Karpas-422 (cell line): ENCODE measurements around the gene ATN1. TPM values are rescaled to one million over a fixed set of nuclear protein-coding genes. Genes with fewer than 3 reads are reported as not detected.

ENCODE experiments used
- DNase-seq: peaks from one replicate; pipeline ENCODE4 v3.0.0-alpha.2; 2015
- H2AFZ ChIP-seq: fragments of 200-600 bp; sonication (generic); 2 replicates; pipeline ENCODE4 v1.6.1; 2014; ENCODE audit warnings: antibody characterized with exemption, low read length, mixed read lengths
- H3K27ac ChIP-seq: fragments of 200-600 bp; sonication (generic); 2 replicates; pipeline ENCODE4 v1.5.1; 2014; ENCODE audit warnings: mild to moderate bottlenecking, low read length, moderate library complexity
- H3K27me3 ChIP-seq: fragments of 200-600 bp; sonication (generic); 2 replicates; pipeline ENCODE4 v1.6.1; 2014; ENCODE audit warnings: low read length, mixed read lengths
- H3K36me3 ChIP-seq: fragments of 200-600 bp; sonication (generic); 2 replicates; pipeline ENCODE4 v1.6.1; 2014; ENCODE audit warnings: low read length, mixed read lengths; ENCODE audit not compliant: insufficient read depth
- H3K4me1 ChIP-seq: fragments of 200-600 bp; sonication (generic); 2 replicates; pipeline ENCODE4 v1.6.1; 2014; ENCODE audit warnings: mild to moderate bottlenecking, low read length, mixed read lengths
- H3K4me2 ChIP-seq: fragments of 200-600 bp; sonication (generic); 2 replicates; pipeline ENCODE4 v1.6.1; 2014; ENCODE audit warnings: low read length, low read depth, mild to moderate bottlenecking; ENCODE audit not compliant: poor library complexity, severe bottlenecking
- H3K4me3 ChIP-seq: fragments of 200-600 bp; sonication (generic); 2 replicates; pipeline ENCODE4 v1.5.1; 2014; ENCODE audit warnings: mild to moderate bottlenecking, antibody characterized with exemption, low read length, mixed read lengths
- H3K79me2 ChIP-seq: fragments of 200-600 bp; sonication (generic); 2 replicates; pipeline ENCODE4 v1.6.1; 2014; ENCODE audit warnings: mild to moderate bottlenecking, low read length, mixed read lengths
- H3K9ac ChIP-seq: fragments of 200-600 bp; sonication (generic); 2 replicates; pipeline ENCODE4 v1.6.0; 2014; ENCODE audit warnings: low read length
- H3K9me2 ChIP-seq: fragments of 200-600 bp; sonication (generic), shearing (Covaris generic); replicated peaks from 2 replicates; pipeline ENCODE4 v1.6.0; 2014; ENCODE audit warnings: mild to moderate bottlenecking, low read length, moderate library complexity; ENCODE audit not compliant: insufficient read depth
- H3K9me3 ChIP-seq: fragments of 300-700, 200-600 bp; sonication (generic); 2 replicates; pipeline ENCODE4 v1.6.1; 2014; ENCODE audit warnings: low read length, mixed read lengths
- H4K20me1 ChIP-seq: fragments of 200-600 bp; sonication (generic); 2 replicates; pipeline ENCODE4 v1.6.1; 2014; ENCODE audit warnings: mild to moderate bottlenecking, antibody characterized with exemption, low read length, low read depth; ENCODE audit not compliant: insufficient read depth
- total RNA-seq: library from RNA; depleted of rRNA; stranded (reverse); fragments of >200 nt; shearing (Covaris generic); gene quantifications from 2 replicates; pipeline ENCODE4 v1.2.3, GENCODE V29; 2014; ENCODE audit warnings: low replicate concordance

ATN1 gene
- total RNA-seq, 1 experiment from 2014 or later: 8.8 TPM

DNA sequence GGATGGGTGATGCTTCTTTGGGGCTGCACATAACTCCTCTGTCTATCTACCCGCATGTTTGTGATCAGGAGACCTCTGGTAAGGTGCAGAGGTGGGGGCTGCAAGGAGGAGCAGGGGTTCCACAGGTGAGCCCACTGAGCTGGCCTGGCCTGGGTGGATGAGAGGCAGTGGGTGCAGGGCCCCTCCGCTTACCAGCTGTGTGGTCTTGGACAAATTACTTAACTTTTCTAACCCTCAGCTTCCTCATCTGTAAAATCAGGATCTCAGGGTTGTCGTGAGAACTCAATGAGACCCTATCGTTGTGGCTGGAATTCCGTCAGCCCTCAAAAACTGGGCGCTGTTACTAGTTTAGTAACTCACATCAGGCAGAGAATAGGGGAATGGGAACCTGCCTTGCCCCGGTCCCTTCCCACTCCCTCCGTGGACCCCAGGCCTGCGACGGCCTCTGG is 30.9 kb downstream of the ATN1 start:
- Histone ChIP-seq H3K36me3 (peaks cover 27% of the 10 kb centered on the region; the same call in 1 of the 2 replicates), H3K9me3 (no peaks in the 10 kb centered on the region), H3K4me2 (peak overlapping the region; percentile 83), H3K9me2 (no peaks in the 10 kb centered on the region), H2AFZ (no peak overlapping the region), H3K9ac (peak overlapping the region; percentile 50), H3K27ac (peak overlapping the region; percentile 84), H3K4me1 (peaks cover 88% of the 10 kb centered on the region), H3K79me2 (peaks cover 8% of the 10 kb centered on the region; the same call in 1 of the 2 replicates), H4K20me1 (peaks cover 26% of the 10 kb centered on the region; the same call in 1 of the 2 replicates), H3K27me3 (no peaks in the 10 kb centered on the region), H3K4me3 (peak overlapping the region; percentile 43)
- no peak for DNase-seq

DNA sequence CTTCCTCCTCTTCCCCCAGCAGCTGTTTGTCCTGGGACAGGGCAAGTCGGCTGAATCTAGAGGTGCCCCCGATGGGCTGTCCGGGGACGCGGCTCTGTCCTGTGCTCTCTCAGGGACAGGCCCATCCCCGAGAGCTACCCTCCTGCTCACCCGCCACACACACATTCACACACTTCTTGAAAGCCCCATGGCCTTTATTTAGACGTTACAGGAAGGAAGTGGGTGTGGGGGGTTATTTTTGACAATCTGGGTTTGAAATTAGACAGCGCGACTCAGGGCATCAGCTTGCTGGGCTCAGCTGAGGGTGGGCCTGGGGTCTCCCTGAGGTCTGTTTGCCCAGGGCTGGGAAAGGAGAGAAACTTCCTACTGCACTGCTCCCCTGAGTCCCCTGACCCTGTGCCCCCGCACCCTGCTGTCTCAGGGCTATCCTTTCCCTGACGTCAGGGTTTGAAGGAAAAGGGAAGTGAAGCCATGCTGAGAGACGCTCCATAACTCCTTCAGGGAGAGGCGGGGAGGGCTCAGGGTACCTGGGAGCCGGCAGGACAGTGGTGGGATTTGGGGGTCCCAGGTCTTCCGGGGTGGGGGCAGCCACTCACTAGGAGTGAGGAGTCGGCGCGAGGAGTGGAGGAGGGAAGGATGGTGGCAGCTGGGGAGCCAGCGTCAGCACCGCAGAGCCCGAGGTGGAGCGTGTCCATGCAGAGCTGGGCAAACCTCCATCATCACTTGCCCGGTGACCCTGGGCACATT is 31.5 kb downstream of the ATN1 start:
- Histone ChIP-seq H4K20me1 (peaks cover 24% of the 10 kb centered on the region; the same call in 1 of the 2 replicates), H2AFZ (no peak overlapping the region), H3K4me2 (peak overlapping the region; percentile 83), H3K9ac (peak overlapping the region; percentile 50), H3K9me2 (no peaks in the 10 kb centered on the region), H3K27ac (peak overlapping the region; percentile 84), H3K36me3 (peaks cover 27% of the 10 kb centered on the region; the same call in 1 of the 2 replicates), H3K9me3 (no peaks in the 10 kb centered on the region), H3K79me2 (peaks cover 6% of the 10 kb centered on the region; the same call in 1 of the 2 replicates), H3K27me3 (no peaks in the 10 kb centered on the region), H3K4me3 (peak overlapping the region; percentile 43), H3K4me1 (peaks cover 82% of the 10 kb centered on the region)
- DNase-seq: peak; percentile 82

DNA sequence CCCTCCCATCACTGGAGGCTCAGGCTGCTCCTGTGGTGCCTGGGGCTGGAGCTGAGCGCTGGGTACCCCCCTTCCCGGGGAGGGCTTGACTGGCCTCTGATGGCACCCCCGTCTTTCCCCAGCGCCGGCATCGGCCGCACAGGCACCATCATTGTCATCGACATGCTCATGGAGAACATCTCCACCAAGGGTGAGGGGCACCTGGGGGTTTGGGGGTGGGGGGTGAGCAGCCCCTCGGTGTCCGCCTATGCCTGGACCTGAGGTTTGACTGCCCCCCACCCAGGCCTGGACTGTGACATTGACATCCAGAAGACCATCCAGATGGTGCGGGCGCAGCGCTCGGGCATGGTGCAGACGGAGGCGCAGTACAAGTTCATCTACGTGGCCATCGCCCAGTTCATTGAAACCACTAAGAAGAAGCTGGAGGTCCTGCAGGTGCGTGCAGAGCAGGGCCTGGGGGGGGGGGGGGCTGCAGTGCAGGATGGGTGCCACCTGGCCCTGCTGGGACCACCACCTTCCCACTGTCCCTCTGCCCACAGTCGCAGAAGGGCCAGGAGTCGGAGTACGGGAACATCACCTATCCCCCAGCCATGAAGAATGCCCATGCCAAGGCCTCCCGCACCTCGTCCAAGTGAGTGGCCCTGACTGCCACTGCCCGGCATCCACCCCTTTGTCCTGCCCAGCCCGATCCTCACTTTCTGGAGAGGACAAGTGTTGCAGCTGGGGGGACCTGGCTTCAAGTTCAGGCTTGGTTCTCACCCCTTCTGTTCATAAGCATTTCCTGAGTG is 32.2 kb downstream of the ATN1 start:
- peak overlapping the region; percentile 84 for H3K27ac ChIP-seq
- H2AFZ ChIP-seq: no peak overlapping the region
- H3K9me2 ChIP-seq: no peaks in the 10 kb centered on the region
- peak overlapping the region; percentile 50 for H3K9ac ChIP-seq
- no peaks in the 10 kb centered on the region for H3K9me3 ChIP-seq
- H4K20me1 ChIP-seq: peaks cover 16% of the 10 kb centered on the region; the same call in 1 of the 2 replicates
- H3K4me1 ChIP-seq: peaks cover 82% of the 10 kb centered on the region
- no peak overlapping the region for H3K4me3 ChIP-seq
- no peaks in the 10 kb centered on the region for H3K79me2 ChIP-seq
- no peak for DNase-seq
- no peaks in the 10 kb centered on the region for H3K27me3 ChIP-seq
- H3K36me3 ChIP-seq: peaks cover 23% of the 10 kb centered on the region; the same call in 1 of the 2 replicates
- H3K4me2 ChIP-seq: peak overlapping the region; percentile 83

DNA sequence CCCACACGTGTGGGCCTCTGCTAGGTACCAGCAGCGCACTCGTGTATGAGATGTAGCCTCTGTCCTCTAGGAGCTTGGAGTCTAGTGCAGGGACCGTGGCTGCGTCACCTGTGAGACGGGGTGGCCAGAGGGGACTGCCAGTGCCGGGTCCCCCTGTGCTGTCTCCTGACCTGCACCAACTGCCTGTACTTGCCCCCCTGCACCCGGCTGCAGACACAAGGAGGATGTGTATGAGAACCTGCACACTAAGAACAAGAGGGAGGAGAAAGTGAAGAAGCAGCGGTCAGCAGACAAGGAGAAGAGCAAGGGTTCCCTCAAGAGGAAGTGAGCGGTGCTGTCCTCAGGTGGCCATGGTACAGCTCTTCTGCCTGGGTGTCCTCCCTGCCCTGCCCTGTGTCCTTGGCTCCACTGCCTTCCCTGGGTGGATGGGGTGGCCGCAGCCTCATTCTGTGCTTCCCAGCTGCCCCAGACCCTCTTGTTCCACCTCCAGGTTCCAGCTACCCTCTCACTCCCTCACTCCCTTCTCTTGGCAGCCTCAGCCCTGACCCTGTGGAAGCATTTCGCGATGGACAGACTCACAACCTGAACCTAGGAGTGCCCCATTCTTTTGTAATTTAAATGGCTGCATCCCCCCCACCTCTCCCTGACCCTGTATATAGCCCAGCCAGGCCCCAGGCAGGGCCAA is 33.0 kb downstream of the ATN1 start:
- no peak overlapping the region for H2AFZ ChIP-seq
- peak overlapping the region; percentile 44 for H3K9ac ChIP-seq
- H3K79me2 ChIP-seq: no peaks in the 10 kb centered on the region
- peaks cover 81% of the 10 kb centered on the region for H3K4me1 ChIP-seq
- no peak overlapping the region; the same call in 1 of the 2 replicates for H3K4me3 ChIP-seq
- DNase-seq: no peak
- no peaks in the 10 kb centered on the region for H3K9me2 ChIP-seq
- H4K20me1 ChIP-seq: peaks cover 14% of the 10 kb centered on the region; the same call in 1 of the 2 replicates
- H3K27me3 ChIP-seq: no peaks in the 10 kb centered on the region
- H3K27ac ChIP-seq: peak overlapping the region; percentile 79
- no peaks in the 10 kb centered on the region for H3K9me3 ChIP-seq
- peaks cover 21% of the 10 kb centered on the region; the same call in 1 of the 2 replicates for H3K36me3 ChIP-seq
- peak overlapping the region; percentile 38 for H3K4me2 ChIP-seq

DNA sequence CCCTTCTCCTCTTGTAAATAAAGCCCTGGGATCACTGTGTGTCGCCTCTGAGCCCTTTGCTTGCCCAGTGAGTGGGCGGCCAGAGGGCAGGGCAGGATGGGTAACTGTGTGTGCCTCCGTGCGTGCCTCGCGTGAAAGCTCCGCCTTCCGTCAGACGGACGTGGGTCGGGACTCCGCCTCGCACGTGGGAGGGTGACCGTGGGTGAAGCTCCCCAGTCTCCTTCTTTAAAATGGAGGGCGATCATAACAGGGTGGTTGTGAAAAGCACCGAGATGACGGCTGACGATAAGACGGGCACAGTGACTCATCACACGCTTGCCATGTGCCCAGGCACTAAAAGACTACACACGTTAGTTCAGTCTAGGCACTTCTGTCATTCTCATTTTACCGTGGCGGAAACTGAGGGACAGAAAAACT is 33.5 kb downstream of the ATN1 start:
- Histone ChIP-seq H3K36me3 (peaks cover 23% of the 10 kb centered on the region; the same call in 1 of the 2 replicates), H3K9ac (peak overlapping the region; percentile 44), H3K27me3 (no peaks in the 10 kb centered on the region), H2AFZ (no peak overlapping the region), H3K9me2 (no peaks in the 10 kb centered on the region), H3K4me3 (no peak overlapping the region; the same call in 1 of the 2 replicates), H3K9me3 (no peaks in the 10 kb centered on the region), H4K20me1 (peaks cover 14% of the 10 kb centered on the region; the same call in 1 of the 2 replicates), H3K4me1 (peaks cover 77% of the 10 kb centered on the region), H3K27ac (peak overlapping the region; percentile 79), H3K79me2 (no peaks in the 10 kb centered on the region), H3K4me2 (peak overlapping the region; percentile 38)
- peak; percentile 75 for DNase-seq

DNA sequence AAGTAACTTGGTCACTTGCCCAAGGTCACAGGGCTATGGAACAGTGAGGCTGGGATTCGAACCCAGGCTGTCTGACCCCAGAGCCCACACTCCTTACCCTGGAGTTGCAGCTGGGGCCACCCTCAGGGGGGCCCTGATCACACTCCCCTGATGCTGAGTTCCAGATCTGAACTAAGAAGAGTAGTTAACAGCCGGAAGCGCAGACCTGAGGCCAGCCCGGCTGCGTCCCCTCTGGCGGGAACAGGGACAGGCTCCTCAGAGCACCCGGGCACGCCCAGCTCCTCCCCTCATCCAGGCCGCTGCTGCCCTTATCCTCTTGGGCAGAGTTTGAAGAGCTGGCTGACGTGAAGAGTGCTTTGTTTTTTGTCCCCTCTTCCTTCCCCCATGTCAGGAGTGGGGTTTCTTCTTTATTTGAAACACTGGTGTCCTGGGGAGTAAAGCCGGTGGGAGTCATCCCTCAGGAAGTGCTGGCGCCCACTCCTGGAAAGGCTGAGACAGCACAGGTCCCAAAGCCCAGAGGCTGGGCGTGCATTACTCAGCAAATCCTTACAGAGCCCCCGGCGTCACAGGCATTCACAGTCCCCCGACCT is 34.0 kb downstream of the ATN1 start:
- peak; percentile 90 for DNase-seq
- Histone ChIP-seq H3K79me2 (no peaks in the 10 kb centered on the region), H3K9me3 (no peaks in the 10 kb centered on the region), H3K27me3 (no peaks in the 10 kb centered on the region), H2AFZ (no peak overlapping the region), H3K9ac (peak overlapping the region; percentile 44), H3K4me1 (peaks cover 72% of the 10 kb centered on the region), H3K4me2 (peak overlapping the region; percentile 38), H4K20me1 (peaks cover 14% of the 10 kb centered on the region; the same call in 1 of the 2 replicates), H3K9me2 (no peaks in the 10 kb centered on the region), H3K36me3 (peaks cover 23% of the 10 kb centered on the region; the same call in 1 of the 2 replicates), H3K27ac (peak overlapping the region; percentile 79), H3K4me3 (no peak overlapping the region)

DNA sequence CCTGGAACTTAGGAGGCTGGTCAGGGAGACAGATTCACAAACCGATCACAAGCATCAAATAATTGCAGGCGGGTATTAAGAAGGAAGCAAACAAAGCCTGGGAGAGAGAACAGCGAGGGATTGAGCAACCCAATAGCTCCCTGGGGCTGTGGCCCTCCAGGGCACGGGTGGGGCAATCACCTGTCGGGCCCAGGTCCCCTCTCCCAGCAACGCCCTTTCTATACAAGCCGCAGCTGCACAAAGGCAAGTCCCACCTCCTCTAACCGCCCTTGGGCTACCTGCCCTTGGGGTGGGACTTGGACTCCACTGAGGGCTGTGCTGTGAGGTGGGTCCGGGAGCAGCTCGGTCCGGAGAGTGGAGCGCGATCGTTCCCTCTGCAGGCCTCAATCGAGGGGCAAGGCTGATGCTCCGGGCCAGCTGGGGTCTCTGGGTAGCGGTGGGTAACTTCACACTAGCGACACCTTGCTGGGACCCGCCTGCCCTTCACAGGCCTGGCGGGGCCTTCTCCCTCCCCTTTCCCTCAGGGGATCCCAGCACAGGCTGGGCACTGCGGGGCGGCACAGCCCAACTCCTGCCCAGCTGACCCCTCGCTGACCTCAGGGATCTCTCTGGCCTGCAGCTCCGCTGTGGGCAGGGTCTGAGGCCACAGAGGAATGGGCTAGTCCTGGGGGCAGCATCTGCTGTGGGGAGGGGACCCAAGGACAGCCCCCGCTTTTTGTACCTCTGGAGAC is 34.7 kb downstream of the ATN1 start:
- DNase-seq: peak; percentile 76
- Histone ChIP-seq H3K9me2 (no peaks in the 10 kb centered on the region), H3K36me3 (peaks cover 28% of the 10 kb centered on the region; the same call in 1 of the 2 replicates), H3K9me3 (no peaks in the 10 kb centered on the region), H3K4me2 (peak overlapping the region; percentile 38), H3K27me3 (no peaks in the 10 kb centered on the region), H3K9ac (peak overlapping the region; percentile 44), H3K27ac (peak overlapping the region; percentile 79), H4K20me1 (peaks cover 14% of the 10 kb centered on the region; the same call in 1 of the 2 replicates), H3K4me3 (no peak overlapping the region), H3K4me1 (peaks cover 65% of the 10 kb centered on the region), H3K79me2 (no peaks in the 10 kb centered on the region), H2AFZ (no peak overlapping the region)
